Natural killer cell treated with Interleukin-12 subunit alpha and Interleukin-12 subunit beta and Interleukin-15 and Interleukin-18, amount 100 ng/mL, for 72 hours (primary cell): ENCODE results near the gene DBP. TPM values are rescaled to one million over a fixed set of nuclear protein-coding genes. Genes with fewer than 3 reads are reported as not detected.
"Not testable (repeated sequence)": the region's sequence is repeated elsewhere in the genome, so short reads cannot be mapped to it uniquely, and the experiment has no call there.

Source experiments
- ATAC-seq, 2 donors: fragments of 150-1000 bp; cut with Tn5 transposase in 1 of 2; sonication (Bioruptor Pico), chemical (Tn5 transposase) in 1 of 2; 2 replicates each; pipeline ENCODE4 v1.10.0; 2021
- DNase-seq: peaks from one replicate; pipeline ENCODE4 v3.0.0; 2022; ENCODE audit warnings: low spot score
- H3K27ac Mint-ChIP-seq, 2 donors: 1 replicate in 1 of 2; 2 replicates in 1 of 2; pipeline ENCODE4 v1.8.0; 2022; ENCODE audit warnings: mixed read lengths in 2 of 2, mild to moderate bottlenecking in 1 of 2, moderate library complexity in 1 of 2
- H3K27me3 Mint-ChIP-seq, 2 donors: 1 replicate in 1 of 2; 2 replicates in 1 of 2; pipeline ENCODE4 v1.8.0; 2022; ENCODE audit warnings: mixed read lengths in 2 of 2
- H3K36me3 Mint-ChIP-seq: one replicate; pipeline ENCODE4 v1.8.0; 2022; ENCODE audit warnings: mixed read lengths
- H3K4me1 Mint-ChIP-seq, 2 donors: 1 replicate in 1 of 2; 2 replicates in 1 of 2; pipeline ENCODE4 v1.8.0; 2022; ENCODE audit warnings: low read depth in 2 of 2, mixed read lengths in 2 of 2, mild to moderate bottlenecking in 1 of 2
- H3K4me3 Mint-ChIP-seq: one replicate; pipeline ENCODE4 v1.8.0; 2022; ENCODE audit warnings: mixed read lengths
- H3K9me3 Mint-ChIP-seq: 2 replicates; pipeline ENCODE4 v1.8.0; 2022; ENCODE audit warnings: mixed read lengths
- total RNA-seq, 2 donors: library from RNA; stranded (reverse); gene quantifications; one replicate each; pipeline ENCODE4 v1.2.3, GENCODE V29; 2022

DBP gene
- total RNA-seq, 2 donors from 2014 or later, result 3.8 to 3.9 TPM

- peak overlapping the region in 1 of 2 donors; percentile 47 for H3K27ac Mint-ChIP-seq
- peaks cover 20 to 26% of the 10 kb centered on the region in 2 donors for H3K4me1 Mint-ChIP-seq
- not testable (repeated sequence) for H3K4me3 Mint-ChIP-seq, ATAC-seq, H3K36me3 Mint-ChIP-seq, H3K27me3 Mint-ChIP-seq, DNase-seq, H3K9me3 Mint-ChIP-seq
Observed at GRCh38 chr19:48632286-48632685, 4.9 kb downstream of the DBP start.

- no peak overlapping the region for H3K4me3 Mint-ChIP-seq
- H3K9me3 Mint-ChIP-seq, result no peaks in the 10 kb centered on the region
- H3K27ac Mint-ChIP-seq, result no peak overlapping the region
- no peak for DNase-seq
- no peak for ATAC-seq
- no peaks in the 10 kb centered on the region for H3K27me3 Mint-ChIP-seq
- no peaks in the 10 kb centered on the region for H3K36me3 Mint-ChIP-seq
- peaks cover 19 to 33% of the 10 kb centered on the region in 2 donors for H3K4me1 Mint-ChIP-seq
Observed at GRCh38 chr19:48631225-48631624, 6.0 kb downstream of the DBP start.

- H3K27me3 Mint-ChIP-seq, result no peaks in the 10 kb centered on the region
- H3K36me3 Mint-ChIP-seq, result no peaks in the 10 kb centered on the region
- H3K4me3 Mint-ChIP-seq, result no peak overlapping the region
- ATAC-seq, result no peak
- no peak for DNase-seq
- peaks cover 15 to 30% of the 10 kb centered on the region in 2 donors for H3K4me1 Mint-ChIP-seq
- no peaks in the 10 kb centered on the region for H3K9me3 Mint-ChIP-seq
- H3K27ac Mint-ChIP-seq, result no peak overlapping the region
Observed at GRCh38 chr19:48630296-48631063, 6.7 kb downstream of the DBP start.

GRCh38 chr19:48629599-48630295 is 7.4 kb downstream of the DBP start:
- no peak for DNase-seq
- no peaks in the 10 kb centered on the region for H3K27me3 Mint-ChIP-seq
- no peaks in the 10 kb centered on the region for H3K36me3 Mint-ChIP-seq
- H3K4me3 Mint-ChIP-seq, result no peak overlapping the region
- no peak overlapping the region for H3K27ac Mint-ChIP-seq
- ATAC-seq, result no peak
- no peaks in the 10 kb centered on the region for H3K9me3 Mint-ChIP-seq
- H3K4me1 Mint-ChIP-seq, result peaks cover 17 to 32% of the 10 kb centered on the region in 2 donors

GRCh38 chr19:48629297-48629598 is 7.9 kb downstream of the DBP start:
- ATAC-seq (no peak), DNase-seq (no peak)
- no peaks in the 10 kb centered on the region for H3K27me3 Mint-ChIP-seq
- no peaks in the 10 kb centered on the region for H3K9me3 Mint-ChIP-seq
- H3K4me1 Mint-ChIP-seq, result peaks cover 12 to 31% of the 10 kb centered on the region in 2 donors
- no peak overlapping the region for H3K27ac Mint-ChIP-seq
- H3K4me3 Mint-ChIP-seq, result no peak overlapping the region
- H3K36me3 Mint-ChIP-seq, result no peaks in the 10 kb centered on the region

- DNase-seq (no peak), ATAC-seq (no peak)
- H3K27ac Mint-ChIP-seq, result no peak overlapping the region
- H3K4me3 Mint-ChIP-seq, result no peak overlapping the region
- H3K4me1 Mint-ChIP-seq, result peaks cover 13 to 33% of the 10 kb centered on the region in 2 donors
- H3K27me3 Mint-ChIP-seq, result no peaks in the 10 kb centered on the region
- H3K9me3 Mint-ChIP-seq, result peaks cover 3% of the 10 kb centered on the region
- peaks cover 4% of the 10 kb centered on the region for H3K36me3 Mint-ChIP-seq
Observed at GRCh38 chr19:48628486-48629296, 8.5 kb downstream of the DBP start.

- DNase-seq (no peak), ATAC-seq (no peak)
- H3K9me3 Mint-ChIP-seq, result peaks cover 3% of the 10 kb centered on the region
- no peak overlapping the region for H3K27ac Mint-ChIP-seq
- no peak overlapping the region for H3K4me3 Mint-ChIP-seq
- no peaks in the 10 kb centered on the region for H3K27me3 Mint-ChIP-seq
- H3K36me3 Mint-ChIP-seq, result peaks cover 7% of the 10 kb centered on the region
- peaks cover 18 to 36% of the 10 kb centered on the region in 2 donors for H3K4me1 Mint-ChIP-seq
Observed at GRCh38 chr19:48627865-48628314, 9.3 kb downstream of the DBP start.

GRCh38 chr19:48627201-48627864 is 9.8 kb downstream of the DBP start:
- no peak overlapping the region for H3K4me3 Mint-ChIP-seq
- ATAC-seq (no peak), DNase-seq (no peak)
- H3K27me3 Mint-ChIP-seq, result no peaks in the 10 kb centered on the region
- peaks cover 3% of the 10 kb centered on the region for H3K9me3 Mint-ChIP-seq
- H3K27ac Mint-ChIP-seq, result peak overlapping the region in 1 of 2 donors; percentile 31
- H3K4me1 Mint-ChIP-seq, result peaks cover 18 to 36% of the 10 kb centered on the region in 2 donors
- peaks cover 7% of the 10 kb centered on the region for H3K36me3 Mint-ChIP-seq

GRCh38 chr19:48625891-48626327 is 11.3 kb downstream of the DBP start:
- no peak overlapping the region for H3K4me3 Mint-ChIP-seq
- peaks cover 7% of the 10 kb centered on the region for H3K36me3 Mint-ChIP-seq
- H3K27me3 Mint-ChIP-seq, result no peaks in the 10 kb centered on the region
- H3K9me3 Mint-ChIP-seq, result peaks cover 3% of the 10 kb centered on the region
- ATAC-seq, result no peak
- no peak for DNase-seq
- H3K4me1 Mint-ChIP-seq, result peaks cover 24 to 40% of the 10 kb centered on the region in 2 donors
- no peak overlapping the region for H3K27ac Mint-ChIP-seq

GRCh38 chr19:48624791-48625723 is 12.1 kb downstream of the DBP start:
- H3K4me3 Mint-ChIP-seq, result peak overlapping the region; percentile 89

GRCh38 chr19:48624067-48624594 is 13.0 kb downstream of the DBP start:
- Mint-ChIP-seq H3K27ac (peak overlapping the region; percentile 79 to 97), H3K4me1 (peaks cover 37 to 50% of the 10 kb centered on the region in 2 donors), H3K9me3 (peaks cover 3% of the 10 kb centered on the region), H3K36me3 (peaks cover 7% of the 10 kb centered on the region), H3K27me3 (no peaks in the 10 kb centered on the region), H3K4me3 (peak overlapping the region; percentile 89)
- DNase-seq (peak; percentile 99), ATAC-seq (peak; percentile 88)

More at GRCh38 chr19:48624791-48625723, 12.1 kb downstream of the DBP start:
- no peaks in the 10 kb centered on the region for H3K27me3 Mint-ChIP-seq
- ATAC-seq, result no peak
- peak overlapping the region; percentile 53 to 97 for H3K27ac Mint-ChIP-seq
- H3K9me3 Mint-ChIP-seq, result peaks cover 3% of the 10 kb centered on the region
- H3K4me1 Mint-ChIP-seq, result peaks cover 28 to 43% of the 10 kb centered on the region in 2 donors
- peaks cover 7% of the 10 kb centered on the region for H3K36me3 Mint-ChIP-seq
- DNase-seq, result no peak

- H3K36me3 Mint-ChIP-seq, result peaks cover 11% of the 10 kb centered on the region
- H3K9me3 Mint-ChIP-seq, result peaks cover 3% of the 10 kb centered on the region
- peaks cover 40 to 50% of the 10 kb centered on the region in 2 donors for H3K4me1 Mint-ChIP-seq
- peak overlapping the region; percentile 89 for H3K4me3 Mint-ChIP-seq
- no peaks in the 10 kb centered on the region for H3K27me3 Mint-ChIP-seq
- DNase-seq, result no peak
- peak overlapping the region; percentile 79 to 97 for H3K27ac Mint-ChIP-seq
- no peak for ATAC-seq
Observed at GRCh38 chr19:48623556-48624066, 13.6 kb downstream of the DBP start.
